ENCODE data around the gene SLC7A7. TPM values are rescaled to one million over a fixed set of nuclear protein-coding genes. Genes with fewer than 3 reads are reported as not detected.

SLC7A7 gene
- total and polyA plus RNA-seq, 9 of the 15 experiments (the other 6 are each of a cell fraction or from before 2014, with no cell fraction given), result 0.07 to 0.68 (median 0.41) TPM

DNA sequence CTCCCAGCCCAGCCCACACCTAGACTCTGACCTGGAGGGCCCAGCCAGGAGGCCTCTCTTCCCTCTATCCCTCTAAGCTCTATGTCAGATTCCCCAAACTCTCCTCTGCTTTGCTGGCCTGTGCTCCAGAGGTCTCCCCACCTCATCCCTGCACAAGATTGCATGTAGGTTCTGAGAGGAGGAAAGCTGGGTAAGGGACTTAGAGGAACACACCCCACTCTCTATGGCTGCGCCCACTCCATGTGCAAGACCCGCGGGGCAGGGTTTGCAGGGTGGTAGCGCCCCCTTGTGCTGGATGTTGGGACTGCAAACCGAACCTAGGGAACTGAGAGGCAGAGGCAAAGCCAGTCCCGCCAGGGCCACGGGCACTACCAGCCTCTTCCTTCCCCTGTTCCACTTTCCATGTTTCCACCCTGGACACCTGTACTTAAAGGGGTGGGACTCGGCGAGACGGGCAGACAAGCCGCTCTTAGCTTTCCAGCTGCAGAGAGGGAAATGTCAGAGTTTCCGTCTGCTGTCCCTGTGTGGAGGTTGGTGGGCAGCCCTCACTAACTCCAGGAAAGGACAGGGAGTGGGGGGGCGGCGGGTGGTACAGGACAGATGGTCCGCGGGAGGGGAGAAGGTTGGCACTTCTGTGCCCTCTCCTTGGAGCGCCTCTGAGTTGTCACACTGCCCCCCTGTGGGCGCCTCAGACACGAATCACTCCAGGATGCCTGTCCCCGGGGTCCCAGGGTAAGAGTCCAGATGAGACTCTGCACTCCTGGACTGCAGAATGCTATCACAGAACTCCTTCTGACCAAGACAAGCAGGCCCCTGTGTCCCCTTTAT lies 37.9 kb upstream of the SLC7A7 start (continued):
- TF ChIP-seq KLF1 (tag; IDR thresholded peaks at IDR 0.05) (no peak), TAF15 (IDR thresholded peaks at IDR 0.05; ENCODE audit: low read depth, low read length) (no peak), EP400 (IDR thresholded peaks at IDR 0.05) (peak; percentile 62; the same call in 1 of the 2 replicates), FOXO4 (CRISPR knock-in tag; IDR thresholded peaks at IDR 0.05) (peak; percentile 12; the same call in 1 of the 2 replicates), MTA2 (IDR thresholded peaks at IDR 0.05; ENCODE audit: low read depth) (peak; percentile 22; the same call in 1 of the 2 replicates), ZBTB49 (CRISPR knock-in tag; IDR thresholded peaks at IDR 0.05; ENCODE audit: borderline replicate concordance) (no peak), CTBP1 (IDR thresholded peaks at IDR 0.05; ENCODE audit: borderline replicate concordance) (peak; percentile 77), ZNF124 (CRISPR knock-in tag; IDR thresholded peaks at IDR 0.05) (no peak), SUPT5H (IDR thresholded peaks at IDR 0.05) (no peak), TARDBP (IDR thresholded peaks at IDR 0.05) (0 out of 2 replicates have a peak, but pooled peaks have one; percentile 41), ZBTB17 (CRISPR knock-in tag; IDR thresholded peaks at IDR 0.05) (peak; percentile 28; the same call in 1 of the 2 replicates), PPARD (CRISPR knock-in tag; IDR thresholded peaks at IDR 0.05) (no peak)
- TF ChIP-seq, protein P1, sequence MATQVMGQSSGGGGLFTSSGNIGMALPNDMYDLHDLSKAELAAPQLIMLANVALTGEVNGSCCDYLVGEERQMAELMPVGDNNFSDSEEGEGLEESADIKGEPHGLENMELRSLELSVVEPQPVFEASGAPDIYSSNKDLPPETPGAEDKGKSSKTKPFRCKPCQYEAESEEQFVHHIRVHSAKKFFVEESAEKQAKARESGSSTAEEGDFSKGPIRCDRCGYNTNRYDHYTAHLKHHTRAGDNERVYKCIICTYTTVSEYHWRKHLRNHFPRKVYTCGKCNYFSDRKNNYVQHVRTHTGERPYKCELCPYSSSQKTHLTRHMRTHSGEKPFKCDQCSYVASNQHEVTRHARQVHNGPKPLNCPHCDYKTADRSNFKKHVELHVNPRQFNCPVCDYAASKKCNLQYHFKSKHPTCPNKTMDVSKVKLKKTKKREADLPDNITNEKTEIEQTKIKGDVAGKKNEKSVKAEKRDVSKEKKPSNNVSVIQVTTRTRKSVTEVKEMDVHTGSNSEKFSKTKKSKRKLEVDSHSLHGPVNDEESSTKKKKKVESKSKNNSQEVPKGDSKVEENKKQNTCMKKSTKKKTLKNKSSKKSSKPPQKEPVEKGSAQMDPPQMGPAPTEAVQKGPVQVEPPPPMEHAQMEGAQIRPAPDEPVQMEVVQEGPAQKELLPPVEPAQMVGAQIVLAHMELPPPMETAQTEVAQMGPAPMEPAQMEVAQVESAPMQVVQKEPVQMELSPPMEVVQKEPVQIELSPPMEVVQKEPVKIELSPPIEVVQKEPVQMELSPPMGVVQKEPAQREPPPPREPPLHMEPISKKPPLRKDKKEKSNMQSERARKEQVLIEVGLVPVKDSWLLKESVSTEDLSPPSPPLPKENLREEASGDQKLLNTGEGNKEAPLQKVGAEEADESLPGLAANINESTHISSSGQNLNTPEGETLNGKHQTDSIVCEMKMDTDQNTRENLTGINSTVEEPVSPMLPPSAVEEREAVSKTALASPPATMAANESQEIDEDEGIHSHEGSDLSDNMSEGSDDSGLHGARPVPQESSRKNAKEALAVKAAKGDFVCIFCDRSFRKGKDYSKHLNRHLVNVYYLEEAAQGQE (IDR thresholded peaks at IDR 0.05; ENCODE audit: borderline replicate concordance), result peak; percentile 95
- TF ChIP-seq, protein P1 (CRISPR knock-in tag; IDR thresholded peaks at IDR 0.05; ENCODE audit: low read depth), result no peak
